ACC112 (cell line): ENCODE results near the gene GALNT5.
"Not testable (repeated sequence)": the region's sequence is repeated elsewhere in the genome, so short reads cannot be mapped to it uniquely, and the experiment has no call there.

ENCODE experiments used
- H2AFZ ChIP-seq: fragments of 200-600 bp; sonication (generic); one replicate; pipeline ENCODE4 v1.6.0; 2017; ENCODE audit warnings: antibody characterized with exemption, low read length; ENCODE audit not compliant: unreplicated experiment
- H3K27ac ChIP-seq: fragments of 200-600 bp; sonication (generic); 2 replicates; pipeline ENCODE4 v1.5.1; 2014; ENCODE audit warnings: low read depth, mild to moderate bottlenecking, antibody characterized with exemption, low read length, moderate library complexity
- H3K27me3 ChIP-seq: fragments of 200-600 bp; sonication (generic); 2 replicates; pipeline ENCODE4 v1.6.1; 2014; ENCODE audit warnings: mild to moderate bottlenecking, antibody characterized with exemption, low read length, moderate library complexity, mixed read lengths; ENCODE audit not compliant: insufficient read depth
- H3K36me3 ChIP-seq: fragments of 200-600 bp; sonication (generic); 2 replicates; pipeline ENCODE4 v1.6.1; 2016; ENCODE audit warnings: mild to moderate bottlenecking, antibody characterized with exemption, low read length, moderate library complexity, mixed read lengths; ENCODE audit not compliant: insufficient read depth
- H3K4me1 ChIP-seq: fragments of 200-600 bp; sonication (generic); one replicate; pipeline ENCODE4 v1.6.1; 2016; ENCODE audit warnings: low read length, mixed read lengths; ENCODE audit not compliant: insufficient read depth, unreplicated experiment, control insufficient read depth
- H3K4me3 ChIP-seq: fragments of 200-600 bp; sonication (generic); 2 replicates; pipeline ENCODE4 v1.5.1; 2014; ENCODE audit warnings: mild to moderate bottlenecking, low read depth, low read length
- H3K79me2 ChIP-seq: fragments of 200-600 bp; sonication (generic); one replicate; pipeline ENCODE4 v1.6.0; 2016; ENCODE audit warnings: low read length; ENCODE audit not compliant: control insufficient read depth, unreplicated experiment, insufficient read depth

GALNT5 gene

GRCh38 chr2:157339965-157340655, 82.6 kb downstream of the GALNT5 start:
- no peak overlapping the region for H3K27ac ChIP-seq
- H3K4me3 ChIP-seq = no peak overlapping the region
- H2AFZ ChIP-seq = no peak overlapping the region
- H3K36me3 ChIP-seq = no peaks in the 10 kb centered on the region
- no peaks in the 10 kb centered on the region for H3K27me3 ChIP-seq
- no peaks in the 10 kb centered on the region for H3K4me1 ChIP-seq
- no peaks in the 10 kb centered on the region for H3K79me2 ChIP-seq

- H3K27me3 ChIP-seq, H3K4me3 ChIP-seq, H2AFZ ChIP-seq, H3K27ac ChIP-seq, H3K79me2 ChIP-seq, H3K36me3 ChIP-seq, H3K4me1 ChIP-seq: not testable (repeated sequence)
Observed at GRCh38 chr2:157341381-157341780, 83.9 kb downstream of the GALNT5 start.

DNA sequence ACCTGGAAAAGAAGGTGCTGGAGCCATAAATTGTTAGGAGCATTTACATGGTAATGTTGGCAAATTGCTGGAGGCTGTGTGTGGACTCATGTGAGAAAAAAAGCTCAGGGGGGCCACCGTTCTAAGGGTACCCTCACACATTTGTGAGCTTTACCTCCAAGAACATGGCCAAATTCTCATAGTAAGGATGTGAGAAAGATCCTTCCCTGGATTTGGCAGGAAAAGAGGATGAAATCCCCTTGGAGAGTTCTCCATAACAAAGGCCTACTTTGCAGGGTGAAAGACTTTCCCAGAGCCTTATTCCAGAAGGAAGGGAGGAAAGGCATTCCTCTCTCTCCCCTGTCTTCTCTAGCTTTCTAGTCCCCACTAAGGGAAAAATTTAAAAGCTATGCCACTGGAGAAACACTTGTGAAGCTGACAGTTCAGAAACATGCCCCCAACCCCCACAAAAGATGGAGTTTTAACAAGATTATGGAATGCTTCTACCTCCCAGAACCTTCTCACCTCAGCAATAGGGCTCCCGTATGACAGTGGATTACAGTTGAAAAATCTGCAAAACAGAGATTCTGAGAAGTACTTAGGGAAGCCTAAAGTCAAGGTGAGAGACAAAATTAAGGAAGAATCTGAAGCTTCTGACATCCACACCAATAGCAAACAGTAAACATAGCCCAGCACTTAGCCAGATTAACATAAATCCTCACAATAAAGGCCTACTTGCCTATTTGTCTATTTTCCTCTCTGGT, 88.3 kb downstream of the GALNT5 start:
- Histone ChIP-seq H3K27me3 (no peaks in the 10 kb centered on the region), H2AFZ (no peak overlapping the region), H3K79me2 (no peaks in the 10 kb centered on the region), H3K4me1 (peaks cover 13% of the 10 kb centered on the region), H3K27ac (no peak overlapping the region), H3K36me3 (no peaks in the 10 kb centered on the region), H3K4me3 (no peak overlapping the region)

- Histone ChIP-seq H3K4me3 (no peak overlapping the region), H3K27ac (no peak overlapping the region), H3K27me3 (no peaks in the 10 kb centered on the region), H3K79me2 (no peaks in the 10 kb centered on the region), H3K36me3 (no peaks in the 10 kb centered on the region), H3K4me1 (peaks cover 13% of the 10 kb centered on the region), H2AFZ (no peak overlapping the region)
Observed at GRCh38 chr2:157348291-157348921, 90.9 kb downstream of the GALNT5 start.

DNA sequence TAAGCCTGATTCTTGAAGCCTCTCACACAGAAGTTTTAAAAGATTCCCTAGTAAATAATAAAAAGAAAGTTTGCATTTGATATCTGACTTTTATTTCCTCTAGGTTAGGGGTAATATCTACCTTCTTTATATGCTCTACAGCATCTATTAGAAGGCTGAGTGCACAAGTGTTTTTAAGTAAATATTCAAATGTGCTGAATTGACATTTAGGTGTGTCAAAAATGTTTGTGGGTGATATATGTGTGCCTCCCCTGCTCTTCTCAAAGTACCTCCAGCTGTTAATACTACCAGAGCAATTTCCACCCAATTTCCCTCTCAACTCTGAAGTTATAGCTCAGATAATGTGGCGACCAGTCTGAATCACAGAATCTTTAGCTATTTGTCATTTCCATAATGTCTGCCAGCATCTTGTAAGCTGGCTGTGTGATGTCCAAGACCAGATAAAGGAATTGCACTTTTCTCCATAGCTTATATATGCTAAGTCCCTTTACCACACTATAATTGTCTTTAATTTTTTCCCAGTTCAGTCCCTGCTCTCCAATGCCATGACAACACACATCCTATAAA, 92.5 kb downstream of the GALNT5 start:
- Histone ChIP-seq H3K4me3 (no peak overlapping the region), H3K27me3 (no peaks in the 10 kb centered on the region), H3K27ac (no peak overlapping the region), H3K36me3 (no peaks in the 10 kb centered on the region), H3K4me1 (peaks cover 13% of the 10 kb centered on the region), H3K79me2 (no peaks in the 10 kb centered on the region), H2AFZ (peak overlapping the region; percentile 29)

- Histone ChIP-seq H3K4me1 (peaks cover 3% of the 10 kb centered on the region), H3K4me3 (no peak overlapping the region), H3K27me3 (no peaks in the 10 kb centered on the region), H3K36me3 (no peaks in the 10 kb centered on the region), H3K27ac (no peak overlapping the region), H3K79me2 (no peaks in the 10 kb centered on the region), H2AFZ (no peak overlapping the region)
Observed at GRCh38 chr2:157355618-157356017, 98.1 kb downstream of the GALNT5 start.

DNA sequence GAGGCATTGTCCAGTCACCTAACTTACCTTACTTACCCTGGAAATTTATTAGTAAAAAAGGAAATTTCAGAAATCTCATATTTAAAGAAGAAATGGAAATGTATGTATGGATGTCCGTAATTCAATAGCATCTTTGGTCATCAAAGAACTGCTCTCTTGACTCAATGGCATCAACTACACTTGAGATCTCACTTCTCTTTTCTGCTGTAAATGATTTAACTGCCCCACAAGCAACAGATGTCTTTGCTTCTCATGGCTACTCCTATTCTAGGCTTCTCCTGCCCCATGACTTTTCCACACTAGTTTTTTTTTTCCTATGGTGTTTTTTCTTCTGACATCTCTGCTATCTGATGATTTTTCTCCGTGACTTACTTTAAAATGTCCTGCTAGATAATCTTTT, 102.1 kb downstream of the GALNT5 start:
- H3K4me1 ChIP-seq = peaks cover 3% of the 10 kb centered on the region
- no peaks in the 10 kb centered on the region for H3K27me3 ChIP-seq
- no peak overlapping the region for H2AFZ ChIP-seq
- no peak overlapping the region for H3K4me3 ChIP-seq
- no peak overlapping the region for H3K27ac ChIP-seq
- H3K36me3 ChIP-seq = no peaks in the 10 kb centered on the region
- H3K79me2 ChIP-seq = no peaks in the 10 kb centered on the region

DNA sequence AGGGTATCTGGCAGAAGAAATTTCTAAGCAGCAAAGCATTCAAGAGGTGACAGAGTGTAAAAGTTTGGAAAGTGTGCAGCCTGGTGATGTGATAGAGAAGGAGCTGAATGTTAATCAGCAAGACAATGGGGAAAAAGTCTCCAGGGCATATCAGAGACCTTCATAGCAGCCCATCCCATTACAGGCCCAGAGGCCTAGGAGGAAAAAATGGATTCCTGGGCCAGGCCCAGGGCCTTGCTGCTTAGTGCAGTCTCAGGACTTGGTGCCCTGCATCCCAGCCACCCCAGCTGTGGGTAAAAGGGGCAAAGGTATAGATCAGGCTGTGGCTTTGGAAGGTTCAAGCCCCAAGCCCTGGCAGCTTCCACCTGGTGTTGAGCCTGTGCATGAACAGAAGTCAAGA, 104.0 kb downstream of the GALNT5 start:
- H3K4me3 ChIP-seq = no peak overlapping the region
- H3K36me3 ChIP-seq = no peaks in the 10 kb centered on the region
- H3K4me1 ChIP-seq = no peaks in the 10 kb centered on the region
- H2AFZ ChIP-seq = no peak overlapping the region
- H3K27me3 ChIP-seq = no peaks in the 10 kb centered on the region
- H3K79me2 ChIP-seq = no peaks in the 10 kb centered on the region
- no peak overlapping the region for H3K27ac ChIP-seq

DNA sequence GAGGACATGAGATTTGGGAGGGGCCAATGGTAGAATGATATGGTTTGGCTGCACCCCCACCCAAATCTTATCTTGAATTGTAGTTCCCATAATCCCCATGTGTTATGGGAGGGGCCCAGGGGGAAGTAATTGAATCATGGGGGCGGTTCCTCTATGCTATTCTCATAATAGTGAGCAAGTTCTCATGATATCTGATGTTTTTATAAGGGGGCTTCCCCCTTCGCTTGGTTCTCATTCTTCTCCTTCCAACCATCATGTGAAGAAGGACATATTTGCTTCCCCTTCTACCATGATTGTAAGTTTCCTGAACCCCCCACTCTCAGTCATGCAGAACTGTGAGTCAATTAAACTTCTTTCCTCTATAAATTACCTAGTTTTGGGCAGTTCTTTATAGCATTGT, 105.1 kb downstream of the GALNT5 start:
- Histone ChIP-seq H3K27ac (no peak overlapping the region), H3K79me2 (no peaks in the 10 kb centered on the region), H2AFZ (no peak overlapping the region), H3K4me1 (no peaks in the 10 kb centered on the region), H3K27me3 (no peaks in the 10 kb centered on the region), H3K36me3 (no peaks in the 10 kb centered on the region), H3K4me3 (no peak overlapping the region)

DNA sequence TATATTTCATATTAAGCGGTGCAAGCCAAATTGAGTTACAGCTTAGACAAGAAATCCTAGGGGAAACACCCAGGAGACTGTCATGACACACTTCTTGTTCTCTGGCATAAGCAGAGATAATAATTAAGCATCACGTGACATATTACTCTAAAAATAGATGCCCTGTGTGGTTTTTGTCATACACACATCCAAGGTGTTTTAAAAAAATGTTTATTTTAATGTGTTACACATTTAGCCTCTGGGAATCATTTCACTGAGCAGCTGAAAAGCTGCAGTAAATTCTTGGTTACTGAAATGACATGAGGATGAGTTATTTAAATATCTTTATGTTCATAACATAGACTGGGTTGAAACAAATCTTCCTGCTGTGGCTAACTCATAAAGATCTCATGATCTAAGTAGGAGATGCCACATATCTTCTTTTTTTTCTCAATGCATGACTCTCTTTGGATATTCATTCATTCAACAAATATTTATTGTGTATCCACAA, 106.2 kb downstream of the GALNT5 start:
- H2AFZ ChIP-seq = no peak overlapping the region
- H3K4me1 ChIP-seq = no peaks in the 10 kb centered on the region
- H3K27me3 ChIP-seq = no peaks in the 10 kb centered on the region
- H3K27ac ChIP-seq = no peak overlapping the region
- H3K4me3 ChIP-seq = no peak overlapping the region
- no peaks in the 10 kb centered on the region for H3K36me3 ChIP-seq
- H3K79me2 ChIP-seq = no peaks in the 10 kb centered on the region
